ENCODE measurements around the gene TSSK2.

TSSK2 gene

DNA sequence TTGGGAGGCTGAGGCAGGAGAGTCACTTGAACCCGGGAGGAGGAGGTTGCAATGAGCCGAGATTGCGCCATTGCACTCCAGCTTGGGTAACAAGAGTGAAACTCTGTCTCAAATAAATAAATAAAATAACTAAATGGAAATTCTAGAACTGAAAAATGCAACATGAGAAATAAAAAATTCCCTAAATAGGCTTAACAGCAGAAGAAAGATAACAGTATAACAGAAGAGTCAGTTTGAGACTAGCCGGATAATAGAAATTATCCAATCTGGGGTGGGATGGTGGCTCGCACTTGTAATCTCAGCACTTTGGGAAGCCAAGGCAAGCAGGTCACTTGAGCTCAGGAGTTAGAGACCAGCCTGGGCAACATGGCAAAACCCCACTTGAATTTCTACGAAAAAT, 33.3 kb downstream of the TSSK2 start:
- no peak for TF ChIP-seq Cebpa-rat (IDR thresholded peaks at IDR 0.05)
- H3K4me2 ChIP-seq = no peak overlapping the region
- H3K27me3 ChIP-seq = peaks cover 37% of the 10 kb centered on the region

DNA sequence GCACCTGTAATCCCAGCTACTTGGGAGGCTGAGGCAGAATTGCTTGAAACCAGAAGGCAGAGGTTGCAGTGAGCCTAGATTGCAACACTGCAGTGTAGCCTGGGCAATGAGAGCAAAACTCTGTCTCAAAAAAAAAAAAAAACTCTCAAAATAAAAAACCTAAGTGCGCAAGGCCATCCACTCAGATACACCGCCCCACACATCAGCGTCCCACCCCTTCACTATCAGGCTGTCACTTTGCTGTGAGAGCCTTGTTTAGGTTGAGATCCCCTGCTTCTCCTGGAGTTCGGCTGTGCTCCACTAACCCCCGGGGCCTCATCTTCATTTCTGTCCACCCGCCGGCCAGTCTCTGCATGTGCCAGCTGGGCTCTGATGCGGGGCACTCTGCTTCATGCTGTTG, 35.3 kb downstream of the TSSK2 start:
- no peak overlapping the region for H3K27ac ChIP-seq
- peaks cover 8% of the 10 kb centered on the region; the same call in 1 of the 2 replicates for H3K9me3 ChIP-seq
- H4K20me1 ChIP-seq = no peaks in the 10 kb centered on the region
- H3K9ac ChIP-seq = no peak overlapping the region
- no peak overlapping the region for H3K4me3 ChIP-seq
- peaks cover 57% of the 10 kb centered on the region for H3K27me3 ChIP-seq
- no peak for TF ChIP-seq Cebpa-rat (IDR thresholded peaks at IDR 0.05)
- H3K4me1 ChIP-seq = peaks cover 14% of the 10 kb centered on the region
- no peak overlapping the region for H3K4me2 ChIP-seq
- H3K36me3 ChIP-seq = no peaks in the 10 kb centered on the region

More for the DNA sequence above, 33.3 kb downstream of the TSSK2 start:
- Histone ChIP-seq H3K9me3 (peaks cover 8% of the 10 kb centered on the region; the same call in 1 of the 2 replicates), H3K9ac (no peak overlapping the region), H3K4me1 (peaks cover 1% of the 10 kb centered on the region; the same call in 1 of the 2 replicates), H3K36me3 (no peaks in the 10 kb centered on the region), H4K20me1 (no peaks in the 10 kb centered on the region), H3K4me3 (no peak overlapping the region), H3K27ac (no peak overlapping the region)

DNA sequence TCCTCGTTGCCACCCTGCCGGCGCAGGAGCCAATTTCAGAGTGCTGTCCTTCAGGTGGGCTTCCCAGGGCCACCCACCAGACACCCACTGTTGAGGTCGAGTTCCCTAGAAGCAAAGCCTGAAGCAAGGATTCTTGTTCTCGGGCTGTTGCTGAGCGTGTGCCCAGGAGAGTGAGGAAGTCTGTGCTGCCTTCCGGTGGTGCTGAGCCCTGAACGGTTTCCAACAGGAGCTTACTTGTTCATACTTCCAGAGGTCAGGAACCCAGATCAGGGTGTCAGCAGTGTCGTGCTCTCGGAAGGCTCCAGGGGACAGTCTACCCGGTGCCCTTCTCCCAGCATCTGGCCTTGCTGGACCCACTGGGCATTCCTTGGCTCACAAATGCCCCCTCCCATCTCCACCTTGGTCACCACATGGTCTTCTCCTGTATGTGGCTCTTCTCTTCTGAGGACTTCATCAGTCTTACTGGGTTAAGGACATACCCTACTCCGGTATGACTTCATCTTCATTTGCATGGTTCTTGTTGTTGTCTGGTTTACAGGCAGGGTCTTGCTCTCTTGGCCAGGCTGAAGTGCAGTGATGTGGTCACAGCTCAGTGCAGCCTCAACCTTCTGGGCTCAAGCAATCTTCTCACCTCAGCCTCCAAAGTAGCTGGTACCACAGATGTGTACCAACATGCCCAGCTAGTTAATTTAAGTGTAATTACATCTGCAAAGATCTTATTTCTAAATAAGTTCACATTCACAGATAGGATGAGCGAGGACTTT, 36.2 kb downstream of the TSSK2 start:
- TF ChIP-seq Cebpa-rat (IDR thresholded peaks at IDR 0.05) = no peak
- no peak overlapping the region for H3K4me3 ChIP-seq
- no peak overlapping the region for H3K4me2 ChIP-seq
- H4K20me1 ChIP-seq = peaks cover 5% of the 10 kb centered on the region; the same call in 1 of the 2 replicates
- peaks cover 8% of the 10 kb centered on the region; the same call in 1 of the 2 replicates for H3K9me3 ChIP-seq
- H3K9ac ChIP-seq = no peak overlapping the region
- H3K4me1 ChIP-seq = peaks cover 15% of the 10 kb centered on the region
- no peaks in the 10 kb centered on the region for H3K36me3 ChIP-seq
- peaks cover 57% of the 10 kb centered on the region for H3K27me3 ChIP-seq
- no peak overlapping the region for H3K27ac ChIP-seq

DNA sequence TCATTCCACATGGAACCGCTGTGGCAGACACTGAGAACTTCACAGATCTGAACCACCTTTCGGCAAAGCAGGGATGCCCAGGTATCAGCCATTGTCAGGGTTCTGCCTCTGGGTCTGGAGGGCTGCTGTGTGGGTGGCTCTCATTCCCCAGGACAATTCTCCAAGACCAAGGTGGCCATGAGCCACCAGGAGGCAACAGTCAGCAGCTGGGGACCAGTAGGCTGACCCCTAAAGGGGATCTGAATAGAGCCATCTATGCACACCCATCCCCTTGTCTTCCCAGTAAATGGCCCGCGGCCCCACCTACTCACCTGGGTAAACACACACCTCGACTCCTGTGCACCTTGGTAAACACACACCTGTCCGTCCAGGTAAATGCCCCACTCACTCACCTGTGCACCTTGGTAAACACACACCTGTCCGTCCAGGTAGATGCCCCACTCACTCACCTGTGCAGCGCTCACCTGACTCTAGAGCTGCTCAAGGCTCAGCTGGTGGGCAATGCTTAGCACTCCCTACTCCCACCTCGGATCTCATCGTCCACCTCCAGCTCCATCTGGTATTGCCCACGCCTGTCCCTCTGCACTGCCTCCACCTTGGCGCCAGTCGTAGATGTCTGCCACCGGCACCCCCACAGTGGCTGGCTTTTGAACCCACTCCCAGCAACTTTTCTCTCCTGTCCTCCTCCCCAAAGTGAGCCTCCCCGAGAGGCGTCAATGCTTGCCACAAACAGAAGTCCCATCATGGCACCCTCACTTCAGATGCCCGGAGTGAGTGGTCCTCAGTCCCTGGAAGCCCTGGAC, 37.2 kb downstream of the TSSK2 start:
- Histone ChIP-seq H3K9me3 (peaks cover 8% of the 10 kb centered on the region; the same call in 1 of the 2 replicates), H3K27ac (no peak overlapping the region), H4K20me1 (peaks cover 15% of the 10 kb centered on the region), H3K4me1 (peaks cover 25% of the 10 kb centered on the region), H3K36me3 (no peaks in the 10 kb centered on the region), H3K4me3 (no peak overlapping the region), H3K27me3 (peaks cover 57% of the 10 kb centered on the region), H3K4me2 (no peak overlapping the region), H3K9ac (no peak overlapping the region)
- no peak for TF ChIP-seq Cebpa-rat (IDR thresholded peaks at IDR 0.05)

DNA sequence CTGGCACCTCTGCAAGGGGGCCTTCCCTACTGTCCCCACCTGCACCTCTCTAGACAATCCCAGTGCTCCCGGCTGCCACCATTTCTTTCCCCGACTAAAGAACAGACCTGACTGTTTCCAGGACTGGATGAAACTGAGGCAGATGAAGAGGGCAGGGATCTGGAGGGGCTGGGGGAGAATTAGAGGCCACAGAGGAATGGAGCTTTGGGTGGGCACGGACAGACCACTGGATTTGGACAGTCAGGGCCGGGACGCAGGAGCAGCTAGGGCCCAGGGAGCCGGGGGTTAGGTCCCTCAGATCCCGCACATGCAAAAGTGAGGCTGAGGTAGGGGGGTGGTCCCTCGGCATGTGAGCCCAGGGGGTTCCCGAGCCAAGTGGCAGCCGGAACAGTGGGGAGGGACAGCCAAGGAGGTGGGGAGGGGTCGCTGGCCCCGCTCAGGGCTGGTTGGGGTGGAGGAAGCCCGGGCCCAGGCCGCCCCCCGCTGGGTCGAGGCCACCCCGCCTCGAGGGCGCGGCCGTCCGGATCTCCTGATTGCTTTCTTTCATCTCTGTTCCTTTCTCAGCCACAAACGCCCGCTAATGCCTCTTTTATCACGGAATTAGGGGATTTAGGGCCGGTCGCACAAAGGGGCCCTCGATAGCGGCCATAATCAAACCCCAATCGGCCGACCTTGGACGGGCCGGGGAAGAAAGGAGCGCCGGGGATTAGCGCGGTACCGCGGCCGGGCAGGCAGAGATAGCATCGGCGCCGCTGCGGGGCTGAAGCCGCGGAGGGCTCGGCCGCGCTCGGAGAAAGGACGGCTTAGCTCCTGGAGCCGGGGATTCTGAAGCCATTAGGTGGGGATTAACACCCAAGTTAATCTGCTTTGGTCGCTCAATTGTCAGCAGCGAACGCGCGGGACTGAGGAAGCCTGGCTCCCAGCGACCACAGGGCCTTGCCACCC, 38.2 kb downstream of the TSSK2 start:
- TF ChIP-seq Cebpa-rat (IDR thresholded peaks at IDR 0.05) = no peak

DNA sequence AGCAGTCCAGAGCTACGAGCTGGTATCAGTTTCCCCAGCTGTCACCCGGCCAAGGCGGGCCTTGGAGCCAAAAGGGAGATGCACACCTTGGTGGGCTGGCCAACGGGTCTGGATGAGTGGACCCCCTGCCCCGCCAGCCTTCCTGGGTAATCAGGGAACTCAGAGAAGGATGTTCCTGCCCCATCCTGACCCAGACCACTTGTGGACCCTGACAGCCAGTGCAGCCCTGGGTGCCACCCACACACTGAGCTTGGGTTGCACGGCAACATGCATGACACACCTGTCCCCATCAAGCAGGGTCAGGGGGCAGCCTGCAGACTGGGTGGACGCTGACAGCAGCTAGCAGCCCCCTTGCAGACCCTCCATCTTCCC, 38.8 kb downstream of the TSSK2 start:
- H3K9me3 ChIP-seq = no peaks in the 10 kb centered on the region
- peaks cover 32% of the 10 kb centered on the region for H4K20me1 ChIP-seq
- H3K4me2 ChIP-seq = no peak overlapping the region
- peaks cover 41% of the 10 kb centered on the region for H3K4me1 ChIP-seq
- 0 out of 2 replicates have a peak, but pooled peaks cover 2% of the 10 kb centered on the region for H3K36me3 ChIP-seq
- 0 out of 2 replicates have a peak overlapping the region, but pooled peaks have one; percentile 96 for H3K4me3 ChIP-seq
- no peak overlapping the region for H3K27ac ChIP-seq
- peaks cover 57% of the 10 kb centered on the region for H3K27me3 ChIP-seq
- no peak for TF ChIP-seq Cebpa-rat (IDR thresholded peaks at IDR 0.05)
- no peak overlapping the region for H3K9ac ChIP-seq

More for the DNA sequence above, 38.2 kb downstream of the TSSK2 start:
- H3K36me3 ChIP-seq = no peaks in the 10 kb centered on the region
- H3K9ac ChIP-seq = no peak overlapping the region
- H3K27ac ChIP-seq = no peak overlapping the region
- H3K4me1 ChIP-seq = peaks cover 35% of the 10 kb centered on the region
- H3K4me3 ChIP-seq = no peak overlapping the region
- H3K9me3 ChIP-seq = peaks cover 6% of the 10 kb centered on the region; the same call in 1 of the 2 replicates
- H3K27me3 ChIP-seq = peaks cover 57% of the 10 kb centered on the region
- no peak overlapping the region for H3K4me2 ChIP-seq
- H4K20me1 ChIP-seq = peaks cover 25% of the 10 kb centered on the region

DNA sequence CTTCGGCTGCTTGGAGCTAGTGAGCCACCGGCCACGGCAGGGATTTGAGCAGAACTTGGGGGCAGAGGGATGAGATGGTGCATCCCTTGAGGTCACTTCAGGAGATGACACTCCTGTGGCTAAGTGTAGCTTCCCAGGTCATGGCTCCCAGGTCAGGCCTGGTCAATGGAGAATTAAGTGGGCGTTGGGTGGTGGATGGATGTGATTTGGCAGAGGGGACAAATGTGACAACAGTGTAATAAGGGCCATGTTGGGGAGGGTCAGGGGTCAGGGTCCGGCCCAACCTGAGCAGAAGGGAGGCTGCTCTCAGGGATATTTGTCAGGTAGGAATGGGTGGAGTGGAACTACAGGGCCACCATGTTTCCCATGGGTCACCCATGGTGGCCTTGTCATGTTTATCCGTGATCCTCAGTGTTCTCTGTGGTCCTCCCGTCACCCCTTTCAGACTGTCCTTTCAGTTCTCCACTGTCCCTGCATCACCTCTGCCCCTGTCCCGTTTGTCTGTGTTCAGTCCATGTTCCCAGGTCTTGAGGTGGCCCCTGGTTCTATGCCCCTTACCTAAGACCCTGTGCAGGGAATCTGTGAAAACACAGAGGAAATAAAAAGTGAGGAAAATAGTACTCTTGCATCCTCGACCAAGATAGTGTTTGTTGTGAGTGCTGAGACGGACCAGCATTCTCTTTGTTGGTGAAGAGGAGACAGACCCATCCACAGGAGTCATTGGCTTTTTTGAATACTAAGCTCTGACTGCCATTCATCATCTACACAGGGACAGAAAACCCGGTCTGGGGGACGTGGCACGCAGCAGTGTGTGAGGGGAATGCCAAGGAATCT, 41.3 kb downstream of the TSSK2 start:
- H3K9me3 ChIP-seq = no peaks in the 10 kb centered on the region
- H3K4me2 ChIP-seq = peak overlapping the region; percentile 99
- peaks cover 16% of the 10 kb centered on the region for H3K36me3 ChIP-seq
- peak overlapping the region; percentile 97 for H3K27ac ChIP-seq
- TF ChIP-seq Cebpa-rat (IDR thresholded peaks at IDR 0.05) = no peak
- H3K4me1 ChIP-seq = peaks cover 66% of the 10 kb centered on the region
- H3K4me3 ChIP-seq = peak overlapping the region; percentile 96
- peak overlapping the region; percentile 98 for H3K9ac ChIP-seq
- H4K20me1 ChIP-seq = peaks cover 55% of the 10 kb centered on the region
- H3K27me3 ChIP-seq = peaks cover 39% of the 10 kb centered on the region

All from BLaER1 (cell line).